Measurements from ENCODE around the gene NME3.

The NME3 gene

DNA sequence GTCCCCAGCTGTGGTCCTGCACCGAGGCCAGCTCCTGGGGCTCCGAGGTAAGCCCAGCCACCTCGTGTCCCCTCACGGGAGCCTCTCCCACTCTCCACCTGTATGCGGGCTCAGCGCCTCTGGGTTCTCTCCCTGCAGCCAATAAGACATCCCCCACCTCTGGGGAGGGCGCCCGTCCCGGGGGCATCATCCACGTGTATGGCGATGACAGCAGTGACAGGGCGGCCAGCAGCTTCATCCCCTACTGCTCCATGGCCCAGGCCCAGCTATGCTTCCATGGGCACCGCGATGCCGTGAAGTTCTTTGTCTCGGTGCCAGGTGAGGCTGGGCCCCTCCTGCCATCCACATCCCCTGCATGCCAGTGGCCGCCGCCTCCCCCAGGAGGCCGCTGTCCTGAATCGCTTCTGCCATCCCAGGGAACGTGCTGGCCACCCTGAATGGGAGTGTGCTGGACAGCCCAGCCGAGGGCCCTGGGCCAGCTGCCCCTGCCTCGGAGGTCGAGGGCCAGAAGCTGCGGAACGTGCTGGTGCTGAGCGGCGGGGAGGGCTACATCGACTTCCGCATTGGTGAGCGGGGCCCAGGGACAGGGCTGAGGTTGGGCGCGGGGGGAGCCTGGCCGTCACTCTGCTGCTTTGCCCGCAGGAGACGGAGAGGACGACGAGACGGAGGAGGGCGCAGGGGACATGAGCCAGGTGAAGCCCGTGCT, 3.1 kb downstream of the NME3 start:
- no peak for DNase-seq

DNA sequence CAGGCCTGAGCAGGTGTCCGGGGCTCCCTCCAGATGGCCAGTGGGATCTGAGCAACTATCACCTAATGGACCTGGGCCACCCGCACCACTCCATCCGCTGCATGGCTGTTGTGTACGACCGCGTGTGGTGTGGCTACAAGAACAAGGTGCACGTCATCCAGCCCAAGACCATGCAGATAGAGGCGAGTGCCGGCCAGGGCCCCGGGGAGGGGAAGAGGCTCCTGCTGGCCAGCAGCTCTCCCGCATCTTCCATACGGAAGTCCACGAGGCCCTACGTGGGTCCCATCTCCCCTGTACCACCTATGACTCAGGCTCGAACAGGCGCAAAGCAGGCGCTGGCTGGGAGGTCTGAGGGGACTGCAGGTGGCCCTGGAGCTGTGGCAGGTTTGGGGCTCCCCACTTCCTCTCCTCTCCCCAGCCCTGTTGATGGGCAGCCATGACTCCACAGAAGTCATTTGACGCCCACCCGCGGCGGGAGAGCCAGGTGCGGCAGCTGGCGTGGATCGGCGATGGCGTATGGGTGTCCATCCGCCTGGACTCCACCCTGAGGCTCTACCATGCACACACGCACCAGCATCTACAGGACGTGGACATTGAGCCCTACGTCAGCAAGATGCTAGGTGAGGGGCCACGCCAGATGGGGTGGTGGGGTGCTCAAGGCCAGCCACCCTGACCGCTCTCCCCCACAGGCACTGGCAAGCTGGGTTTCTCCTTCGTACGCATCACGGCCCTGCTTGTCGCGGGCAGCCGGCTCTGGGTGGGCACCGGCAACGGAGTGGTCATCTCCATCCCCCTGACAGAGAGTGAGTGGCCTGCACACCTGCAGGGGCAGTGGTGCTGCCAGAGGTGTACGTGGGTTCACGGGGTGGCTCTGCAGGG, 4.0 kb downstream of the NME3 start:
- DNase-seq = no peak

DNA sequence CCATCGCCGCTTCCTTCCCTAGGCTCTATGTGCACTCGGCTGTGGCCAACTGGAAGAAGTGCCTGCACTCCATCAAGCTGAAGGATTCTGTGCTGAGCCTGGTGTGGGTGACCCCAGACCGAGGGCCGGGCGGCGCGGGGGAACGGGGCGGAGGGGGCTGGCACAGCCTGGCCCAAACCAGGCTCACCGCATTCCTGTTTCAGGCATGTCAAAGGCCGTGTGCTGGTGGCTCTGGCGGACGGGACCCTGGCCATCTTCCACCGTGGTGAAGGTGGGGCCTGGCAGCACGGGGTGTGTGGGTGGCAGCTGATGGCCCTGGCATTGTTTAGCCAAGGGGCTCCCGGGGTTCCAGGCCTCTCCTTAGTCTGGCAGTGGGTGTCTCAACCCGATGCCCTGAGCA, 4.6 kb downstream of the NME3 start:
- no peak for DNase-seq

DNA sequence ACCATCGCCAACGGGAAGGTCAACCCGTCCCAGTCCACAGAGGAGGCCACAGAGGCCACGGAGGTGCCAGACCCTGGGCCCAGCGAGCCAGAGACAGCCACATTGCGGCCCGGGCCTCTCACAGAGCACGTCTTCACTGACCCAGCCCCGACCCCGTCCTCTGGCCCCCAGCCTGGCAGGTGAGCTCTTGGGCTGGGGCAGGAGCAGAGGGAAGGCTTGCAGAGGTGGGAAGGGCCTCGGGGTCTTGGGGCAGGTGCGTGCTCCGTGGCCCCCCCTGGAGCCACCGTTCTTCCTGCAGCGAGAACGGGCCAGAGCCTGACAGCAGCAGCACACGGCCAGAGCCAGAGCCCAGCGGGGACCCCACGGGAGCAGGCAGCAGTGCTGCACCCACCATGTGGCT, 5.1 kb downstream of the NME3 start:
- DNase-seq = no peak

GRCh38 chr16:1765826-1766225, 5.5 kb downstream of the NME3 start:
- no peak for DNase-seq

- no peak for DNase-seq
Observed at GRCh38 chr16:1764971-1765370, 6.4 kb downstream of the NME3 start.

DNA sequence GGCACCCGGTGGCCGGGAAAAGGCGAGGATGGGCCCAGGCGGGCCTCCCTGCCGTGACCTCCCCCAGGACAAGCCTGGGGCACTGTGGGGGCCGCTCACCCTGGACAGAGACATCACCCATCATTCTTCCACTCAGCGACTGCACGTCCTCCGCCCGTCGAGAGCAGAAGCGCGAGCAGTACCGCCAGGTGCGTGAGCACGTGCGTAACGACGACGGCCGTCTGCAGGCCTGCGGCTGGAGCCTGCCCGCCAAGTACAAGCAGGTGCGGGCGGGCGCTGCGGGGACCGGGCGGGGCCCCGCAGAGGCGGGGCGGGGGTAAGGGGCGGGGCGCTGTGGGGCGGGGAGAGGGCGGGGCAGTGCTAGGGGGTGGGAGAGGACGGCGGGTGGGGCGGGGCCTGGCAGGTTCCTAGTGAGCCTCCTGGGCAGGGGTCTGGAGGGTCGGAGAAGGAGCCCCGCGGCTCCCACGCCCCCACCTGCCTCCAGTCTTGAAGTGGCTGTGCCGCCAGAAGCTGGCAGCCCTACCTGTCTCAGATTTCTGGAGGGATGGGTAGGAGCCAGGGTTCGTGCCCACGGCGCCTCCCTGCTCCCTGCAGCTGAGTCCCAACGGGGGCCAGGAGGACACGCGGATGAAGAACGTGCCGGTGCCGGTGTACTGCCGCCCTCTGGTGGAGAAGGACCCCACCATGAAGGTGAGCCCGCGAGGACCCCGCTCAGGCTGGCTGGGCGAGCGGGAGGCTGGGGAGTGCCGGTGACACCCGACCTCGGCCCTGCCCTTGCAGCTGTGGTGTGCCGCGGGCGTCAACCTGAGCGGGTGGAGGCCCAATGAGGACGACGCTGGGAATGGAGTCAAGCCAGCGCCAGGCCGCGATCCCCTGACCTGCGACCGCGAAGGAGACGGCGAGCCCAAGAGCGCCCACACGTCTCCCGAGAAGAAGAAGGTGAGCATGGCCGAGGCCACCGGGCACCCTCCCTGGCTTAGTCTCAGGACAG, 7.5 kb downstream of the NME3 start:
- no peak for DNase-seq

DNA sequence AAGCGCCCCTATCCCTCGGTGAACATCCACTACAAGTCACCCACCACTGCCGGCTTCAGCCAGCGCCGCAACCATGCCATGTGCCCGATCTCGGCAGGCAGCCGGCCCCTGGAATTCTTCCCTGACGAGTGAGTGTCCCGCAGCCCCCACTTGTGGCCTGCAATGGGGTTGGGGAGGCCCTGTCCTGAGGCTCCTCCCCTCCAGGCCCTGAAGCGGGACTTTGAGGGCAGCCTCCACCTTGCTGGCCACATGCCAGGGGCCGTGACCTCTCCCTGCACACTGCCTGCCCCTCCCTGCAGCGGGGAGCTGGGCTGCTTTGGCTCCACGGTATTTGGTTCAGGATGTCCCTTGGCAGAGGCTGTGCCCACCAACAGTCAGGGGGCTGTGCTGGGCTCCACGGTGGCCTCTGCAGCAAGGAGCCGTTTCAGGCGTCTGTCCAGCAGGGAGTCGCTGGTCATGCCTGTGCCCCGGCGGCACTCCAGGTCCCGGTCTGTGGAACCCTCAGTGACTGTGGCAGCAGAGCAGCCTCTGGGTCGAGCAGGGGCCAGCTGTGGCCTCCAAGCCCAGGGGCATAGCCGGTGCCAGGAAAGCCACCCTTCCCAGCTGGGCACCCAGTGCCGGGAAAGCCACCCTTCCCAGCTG, 8.3 kb downstream of the NME3 start:
- DNase-seq = no peak

DNA sequence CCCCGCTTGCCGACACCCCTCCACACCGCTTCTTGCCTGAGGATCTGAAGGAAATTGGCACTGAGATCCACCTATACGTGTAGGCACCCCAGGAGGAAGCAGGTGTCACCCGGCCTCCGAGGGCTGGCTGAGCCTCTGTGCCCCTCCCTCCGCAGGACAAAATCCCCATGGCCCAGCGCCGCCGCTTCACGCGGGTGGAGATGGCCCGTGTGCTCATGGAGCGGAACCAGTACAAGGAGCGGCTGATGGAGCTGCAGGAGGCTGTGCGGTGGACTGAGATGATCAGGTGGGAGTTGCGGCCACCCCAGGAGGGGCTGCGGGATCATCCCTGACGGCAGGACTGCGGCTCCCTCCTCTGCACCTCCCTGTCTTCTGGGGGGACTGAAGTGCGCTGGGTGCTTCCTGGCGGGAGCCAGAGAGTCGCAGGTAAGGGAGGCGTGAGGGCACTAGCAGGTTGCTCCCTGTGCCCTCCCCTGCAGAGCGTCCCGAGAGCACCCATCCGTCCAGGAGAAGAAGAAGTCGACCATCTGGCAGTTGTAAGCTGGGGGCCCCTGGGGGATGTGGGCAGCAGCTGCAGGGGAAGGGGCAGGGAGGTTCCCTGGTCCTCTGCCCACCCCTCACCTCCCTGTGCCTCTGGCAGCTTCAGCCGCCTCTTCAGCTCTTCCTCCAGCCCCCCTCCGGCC, 9.0 kb downstream of the NME3 start:
- no peak for DNase-seq

DNA sequence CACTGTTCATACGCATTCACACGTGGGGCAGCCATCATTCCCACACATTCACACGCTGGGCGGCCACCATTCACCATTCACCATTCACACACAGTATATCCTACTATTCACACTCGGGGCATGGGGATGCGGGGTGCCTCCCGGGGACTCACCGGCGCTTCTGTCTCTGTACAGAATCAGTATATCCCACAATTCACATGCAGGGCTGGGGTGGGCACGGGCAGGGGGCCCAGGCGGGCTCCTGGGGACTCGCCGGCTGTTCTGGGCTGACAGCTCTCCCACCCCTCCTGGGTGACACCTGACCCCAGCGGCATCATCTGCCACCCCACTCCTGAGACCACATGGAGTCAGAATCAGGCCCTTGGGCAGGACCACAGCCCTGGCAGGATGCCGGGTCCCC, 9.6 kb downstream of the NME3 start:
- DNase-seq = no peak

- no peak for DNase-seq
Observed at GRCh38 chr16:1760911-1761310, 10.4 kb downstream of the NME3 start.

DNA sequence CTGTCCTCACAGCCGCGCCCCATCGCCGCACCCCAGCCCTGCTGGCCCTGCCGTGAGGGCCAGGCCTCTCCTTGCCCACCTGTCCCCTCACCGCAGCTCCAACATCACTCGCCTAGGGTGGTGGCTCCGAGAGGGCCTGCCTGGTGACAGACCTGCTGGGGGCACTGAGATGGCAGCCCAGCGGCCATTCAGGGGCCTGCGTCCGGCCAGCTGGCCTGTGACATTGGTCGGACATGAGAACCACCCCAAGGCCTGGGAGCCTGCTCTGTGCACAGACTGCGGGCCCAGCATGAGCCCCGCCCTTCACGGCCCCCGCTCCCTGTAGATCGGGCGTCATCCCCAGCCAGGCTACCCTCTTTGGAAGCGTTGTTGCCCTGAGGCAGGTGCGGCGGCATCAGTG, 11.8 kb downstream of the NME3 start:
- no peak for DNase-seq

- no peak for DNase-seq
Observed at GRCh38 chr16:1758923-1759322, 12.4 kb downstream of the NME3 start.

DNA sequence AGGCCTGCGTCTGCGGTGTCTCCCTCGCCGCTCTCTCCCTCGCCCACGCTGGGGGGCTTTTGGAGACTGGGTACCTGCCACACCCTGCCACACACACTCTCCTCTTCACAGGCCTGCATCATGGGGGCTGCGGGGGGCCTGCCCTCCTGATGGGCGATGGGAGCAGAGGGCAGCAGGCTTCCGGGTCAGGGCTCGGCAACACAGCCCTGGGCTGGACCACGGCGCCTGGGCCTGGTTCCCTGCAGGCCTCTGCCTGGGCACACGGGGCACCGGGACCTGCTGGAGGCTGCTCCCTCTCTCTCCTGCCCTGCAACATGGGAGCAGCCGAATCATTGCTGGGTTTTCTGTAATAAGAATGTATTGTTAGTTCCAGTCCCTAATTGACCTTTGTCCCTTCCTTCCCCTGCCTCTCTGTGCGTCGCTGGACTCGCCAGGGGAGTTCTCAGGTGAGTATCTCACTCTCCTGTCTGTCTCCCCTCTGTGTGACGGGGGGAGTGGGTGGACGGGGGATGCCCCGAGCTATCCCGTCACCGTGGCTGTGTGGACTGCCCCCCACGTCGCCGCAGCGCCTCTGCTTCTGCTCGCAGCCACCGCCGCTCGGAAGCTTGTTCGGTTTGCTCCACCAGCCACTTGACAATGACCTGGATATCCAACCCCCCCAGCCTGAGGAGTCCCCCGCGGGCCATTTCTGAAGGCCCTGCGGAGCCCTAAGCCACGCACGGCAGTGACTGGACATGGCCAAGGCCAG, 13.5 kb downstream of the NME3 start:
- DNase-seq = no peak

DNA sequence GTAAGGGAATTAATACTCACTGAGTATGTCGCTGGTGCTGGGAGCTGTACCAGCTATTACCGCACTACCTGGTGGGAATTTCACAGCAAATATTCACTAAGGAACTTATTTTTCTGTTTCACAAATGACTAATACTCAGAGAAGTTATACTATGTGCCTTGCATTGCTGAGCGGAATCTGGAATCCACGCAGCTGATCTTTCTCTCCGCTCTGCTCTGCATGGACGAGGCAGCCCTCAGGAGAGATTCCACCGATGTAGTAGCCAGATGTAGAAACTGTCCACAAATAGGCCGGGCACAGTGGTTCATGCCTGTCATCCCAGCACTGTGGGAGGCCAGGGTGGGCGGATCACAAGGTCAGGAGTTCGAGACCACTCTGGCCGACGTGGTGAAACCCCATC, 17.1 kb downstream of the NME3 start:
- no peak for DNase-seq

DNA sequence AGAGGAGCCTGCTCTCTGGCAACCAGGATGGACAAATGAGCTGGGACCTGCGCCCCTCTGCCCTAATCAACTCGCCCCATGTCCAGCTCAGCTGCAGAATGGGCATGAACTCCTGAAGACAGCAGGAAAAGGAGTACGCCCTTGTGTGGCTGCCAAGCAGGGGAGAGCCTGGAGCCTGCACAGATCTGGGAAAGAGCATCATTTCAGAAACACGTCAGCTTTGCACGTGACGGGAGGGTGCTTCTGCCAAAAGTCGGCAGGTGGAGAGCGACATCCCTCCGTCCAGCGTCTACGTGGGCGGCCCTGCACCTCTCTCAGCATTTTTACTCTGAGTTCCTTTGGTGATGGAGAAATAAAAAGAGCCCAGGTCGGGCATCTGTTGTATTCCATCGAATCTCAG, 18.5 kb downstream of the NME3 start:
- DNase-seq = no peak

DNA sequence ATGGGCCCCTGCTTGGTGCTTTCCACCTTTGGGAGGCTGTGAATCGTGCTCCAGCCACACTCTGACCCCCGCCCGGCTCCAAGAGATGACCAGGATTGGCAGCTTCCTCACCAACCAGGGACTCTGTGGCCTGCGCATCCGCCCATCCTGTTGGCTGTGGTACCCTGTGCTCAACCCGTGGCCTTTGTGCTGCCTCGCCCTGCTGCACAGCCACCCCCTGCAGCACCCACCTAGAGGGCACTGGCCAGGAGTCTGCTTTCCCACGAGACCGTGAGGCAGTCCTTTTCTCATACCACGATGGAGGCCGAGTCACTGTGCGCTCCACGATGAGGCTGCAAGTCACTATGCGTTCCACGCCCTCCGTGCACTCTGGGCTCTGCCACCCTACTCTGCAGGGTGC, 19.4 kb downstream of the NME3 start:
- DNase-seq = no peak

DNA sequence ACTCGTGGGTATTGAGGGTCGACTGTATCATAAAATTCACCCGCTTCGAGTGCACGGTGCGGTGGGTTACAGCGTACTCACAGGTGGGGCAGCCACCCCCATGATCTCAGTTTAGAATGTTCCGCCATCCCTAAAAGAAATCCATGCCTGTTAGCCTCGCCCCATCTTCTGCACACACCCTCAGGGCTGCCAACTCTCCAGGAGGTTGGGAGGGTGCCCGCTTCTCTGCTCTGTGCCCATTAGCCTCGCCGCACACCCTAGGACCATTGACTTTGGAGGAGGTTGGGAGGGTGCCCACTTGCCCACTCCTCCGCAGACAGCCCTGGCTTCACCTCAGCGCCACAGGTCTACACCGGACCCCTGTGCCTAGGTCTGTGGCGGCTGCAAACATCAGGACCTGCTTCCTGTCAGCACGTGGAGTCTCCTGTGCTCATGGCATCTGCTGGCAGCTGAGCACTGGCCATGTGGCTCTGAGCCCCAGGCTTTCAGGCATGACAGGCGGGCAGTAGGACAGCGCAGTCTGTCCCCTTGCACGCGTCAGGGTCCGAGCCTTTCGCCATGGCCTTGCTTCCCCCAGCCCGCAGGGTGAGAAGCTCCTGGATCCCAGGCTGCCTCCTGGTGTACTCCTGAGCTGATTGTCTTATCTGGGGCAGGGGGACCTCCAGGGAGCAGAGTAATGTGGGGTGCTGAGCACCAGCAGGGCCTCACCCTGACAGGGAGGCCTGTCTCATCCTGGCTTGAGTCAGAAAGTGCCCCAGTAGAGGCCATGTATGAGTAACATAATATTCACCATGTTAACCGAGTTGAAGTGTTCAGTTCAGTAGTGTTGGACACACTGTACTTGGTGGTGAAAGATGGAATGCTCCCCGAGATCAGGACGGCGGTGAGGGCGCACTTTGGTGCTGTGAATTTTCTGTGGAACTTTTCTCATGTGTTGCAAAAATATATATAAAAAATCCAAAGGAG, 21.9 kb downstream of the NME3 start:
- DNase-seq = no peak

DNA sequence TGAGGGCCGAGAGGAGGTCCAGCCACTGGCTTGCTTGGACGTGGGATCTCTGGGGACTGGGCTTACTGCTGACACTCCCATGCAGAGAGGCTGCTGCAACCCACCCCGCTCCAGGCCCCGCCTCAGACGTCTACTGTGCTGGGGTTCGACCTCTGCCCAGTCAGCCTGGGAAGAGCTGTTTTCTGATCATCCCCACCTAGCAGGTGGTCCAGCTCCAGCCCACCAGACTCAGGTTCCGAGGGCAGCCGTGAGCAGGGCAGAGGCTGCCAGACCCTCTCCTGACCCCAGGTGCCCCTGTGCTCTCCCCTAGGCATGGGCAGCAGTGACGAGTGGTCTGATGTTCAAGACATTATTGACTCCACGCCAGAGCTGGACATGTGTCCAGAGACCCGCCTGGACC, 23.4 kb downstream of the NME3 start:
- no peak for DNase-seq

DNA sequence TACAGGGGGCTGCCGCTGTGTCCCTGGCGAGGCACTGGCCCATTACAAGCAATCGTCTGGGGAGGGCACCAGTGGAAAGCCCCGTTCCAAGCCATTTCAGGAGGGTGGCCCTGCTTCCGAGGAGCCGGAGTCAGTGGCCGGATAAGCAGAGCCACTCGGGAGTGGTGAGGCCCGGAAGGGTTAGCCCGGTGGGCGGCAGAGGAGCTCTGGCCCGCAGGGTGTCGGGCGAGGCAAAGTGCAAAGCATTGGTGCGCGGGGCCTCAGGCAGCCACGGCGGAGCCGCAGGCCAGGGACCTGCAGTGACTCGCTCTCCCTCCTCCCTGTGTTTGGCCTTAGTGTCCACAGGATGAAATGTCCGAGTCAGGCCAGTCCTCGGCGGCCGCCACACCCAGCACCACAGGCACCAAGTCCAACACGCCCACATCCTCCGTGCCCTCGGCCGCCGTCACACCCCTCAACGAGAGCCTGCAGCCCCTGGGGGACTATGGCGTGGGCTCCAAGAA, 24.6 kb downstream of the NME3 start:
- no peak for DNase-seq
